GM06990 (cell line): ENCODE data around the gene PYURF.
"Not testable (repeated sequence)": the region's sequence is repeated elsewhere in the genome, so short reads cannot be mapped to it uniquely, and the experiment has no call there.

Experiments
- DNase-seq: peaks from one replicate; pipeline ENCODE4 v3.0.0-alpha.2; 2011; ENCODE audit not compliant: insufficient read length; ENCODE audit errors: extremely low read depth
- H3K27me3 ChIP-seq: replicated peaks from 2 replicates; pipeline ENCODE4 v1.6.0; 2011; ENCODE audit warnings: low read length; ENCODE audit not compliant: control insufficient read depth, insufficient read depth
- H3K36me3 ChIP-seq: 2 replicates; pipeline ENCODE4 v1.5.1; 2011; ENCODE audit warnings: low read length; ENCODE audit not compliant: control insufficient read depth, insufficient read depth
- H3K4me3 ChIP-seq: replicated peaks from 2 replicates; pipeline ENCODE4 v1.5.1; 2011; ENCODE audit warnings: low read depth, mild to moderate bottlenecking, control low read depth, low read length
- CTCF ChIP-seq: IDR thresholded peaks from 2 replicates; pipeline ENCODE4 v1.5.1; 2011; ENCODE audit warnings: low read length, control low read depth, mild to moderate bottlenecking, inconsistent platforms; ENCODE audit not compliant: insufficient read depth, poor library complexity, severe bottlenecking

Gene PYURF

GRCh38 chr4:88523325-88524129, at the start of gene PYURF:
Gene PYURF, minus strand, starts transcription at chr4:88523776. Its CDS starts 76 bp downstream, at chr4:88523700.
- H3K36me3 ChIP-seq: peaks cover 2% of the 10 kb centered on the region; the same call in 1 of the 2 replicates
- H3K27me3 ChIP-seq: no peaks in the 10 kb centered on the region
- no peak for TF ChIP-seq CTCF
- DNase-seq: peak; percentile 90
- peak within 1 kb of the TSS; percentile 95 for H3K4me3 ChIP-seq

GRCh38 chr4:88570001-88570400, 46.4 kb upstream of the PYURF start:
- no peak for DNase-seq
- Histone ChIP-seq H3K27me3 (no peaks in the 10 kb centered on the region), H3K36me3 (no peaks in the 10 kb centered on the region), H3K4me3 (no peak overlapping the region)
- TF ChIP-seq CTCF: no peak

- TF ChIP-seq CTCF: no peak
- Histone ChIP-seq H3K27me3 (no peaks in the 10 kb centered on the region), H3K4me3 (no peak overlapping the region), H3K36me3 (no peaks in the 10 kb centered on the region)
- no peak for DNase-seq
These were observed 44.0 kb upstream of the PYURF start for GRCh38 chr4:88567591-88567990.

- no peak for TF ChIP-seq CTCF
- Histone ChIP-seq H3K36me3 (no peaks in the 10 kb centered on the region), H3K4me3 (no peak overlapping the region), H3K27me3 (no peaks in the 10 kb centered on the region)
- no peak for DNase-seq
These were observed 26.2 kb upstream of the PYURF start for GRCh38 chr4:88549815-88550214.

- not testable (repeated sequence) for H3K27me3 ChIP-seq, H3K4me3 ChIP-seq, H3K36me3 ChIP-seq, DNase-seq
- TF ChIP-seq CTCF: peak; percentile 64
These were observed 15.9 kb upstream of the PYURF start for GRCh38 chr4:88539322-88540068.
